H1 (cell line): Measurements from ENCODE around the gene GPHB5. TPM values are rescaled to one million over a fixed set of nuclear protein-coding genes. Genes with fewer than 3 reads are reported as not detected.

ENCODE experiments used
- CTCF ChIA-PET: fragments of 300-600 bp; sonication (Branson Sonifier 250); formaldehyde crosslinking; loops from one replicate; lab custom pipeline; 2021; ENCODE audit not compliant: partially characterized antibody; lab: Charles Lee
- POLR2A ChIA-PET: fragments of 300-600 bp; sonication (Branson Sonifier 250); formaldehyde crosslinking; loops from one replicate; lab custom pipeline; 2021; ENCODE audit warnings: inconsistent platforms; ENCODE audit not compliant: partially characterized antibody; lab: Charles Lee
- DNase-seq, 2 experiments: peaks; one replicate each; pipeline versions ENCODE4 v3.0.0 to v3.0.0-alpha.2; 2010 to 2022; ENCODE audit warnings: low spot score in 2 of 2, low read depth in 1 of 2, mixed read lengths in 1 of 2
- FAIRE-seq: peaks from 2 replicates; lab custom pipeline; 2011; peaks lifted over from hg19 to GRCh38; lab: Jason Lieb, UNC
- H2AFZ ChIP-seq: 2 replicates; pipeline ENCODE4 v1.8.1; 2012; ENCODE audit warnings: low read length, inconsistent platforms
- H2AK5ac ChIP-seq: 2 replicates; pipeline ENCODE4 v1.6.1; 2013; ENCODE audit warnings: low read depth, low read length
- H2BK120ac ChIP-seq: replicated peaks from 2 replicates; pipeline ENCODE3; 2013; ENCODE audit warnings: low read depth, low read length, inconsistent platforms
- H2BK12ac ChIP-seq: 2 replicates; pipeline ENCODE4 v1.6.1; 2013; ENCODE audit warnings: low read depth, low read length
- H2BK15ac ChIP-seq: 2 replicates; pipeline ENCODE4 v1.6.1; 2013; ENCODE audit warnings: low read length
- H2BK20ac ChIP-seq: 2 replicates; pipeline ENCODE4 v1.6.1; 2013; ENCODE audit warnings: low read length
- H2BK5ac ChIP-seq: 2 replicates; pipeline ENCODE4 v1.6.1; 2013; ENCODE audit warnings: low read depth, low read length
- H3K14ac ChIP-seq: 2 replicates; pipeline ENCODE4 v1.6.1; 2013; ENCODE audit warnings: inconsistent platforms; ENCODE audit not compliant: insufficient read length
- H3K18ac ChIP-seq: 2 replicates; pipeline ENCODE4 v1.6.1; 2013; ENCODE audit warnings: low read length; ENCODE audit errors: extremely low read depth
- H3K23ac ChIP-seq: 2 replicates; pipeline ENCODE4 v1.6.1; 2013; ENCODE audit warnings: inconsistent platforms; ENCODE audit not compliant: insufficient read length
- H3K23me2 ChIP-seq: 2 replicates; pipeline ENCODE4 v1.6.1; 2013; ENCODE audit warnings: low read depth, low read length
- H3K27ac ChIP-seq: 2 replicates; pipeline ENCODE4 v1.6.1; 2011; ENCODE audit warnings: low read depth, low read length, inconsistent platforms
- H3K27me3 ChIP-seq, 4 experiments: replicated peaks in 1 of 4; 1 replicate in 1 of 4; 2 replicates in 3 of 4; pipeline versions ENCODE4 v1.6.1 to v1.8.1; 2011 to 2013; ENCODE audit warnings: low read length in 3 of 4, mild to moderate bottlenecking in 3 of 4, inconsistent platforms in 2 of 4, mixed read lengths in 2 of 4, moderate library complexity in 1 of 4; ENCODE audit not compliant: control insufficient read depth in 3 of 4, insufficient read depth in 3 of 4; ENCODE audit errors: extremely low read depth in 1 of 4
- H3K36me3 ChIP-seq, 4 experiments: 2 replicates each; pipeline versions ENCODE4 v1.6.1 to v1.8.1; 2011 to 2013; ENCODE audit warnings: mild to moderate bottlenecking in 4 of 4, low read length in 3 of 4, moderate library complexity in 2 of 4, control low read depth in 1 of 4, inconsistent platforms in 1 of 4; ENCODE audit not compliant: insufficient read depth in 4 of 4, control insufficient read depth in 2 of 4
- H3K4ac ChIP-seq: replicated peaks from 2 replicates; pipeline ENCODE3; 2013; ENCODE audit warnings: low read length, low read depth, mixed read lengths, inconsistent platforms; ENCODE audit not compliant: insufficient read length
- H3K4me1 ChIP-seq, 4 experiments: replicated peaks in 1 of 4; 1 replicate in 1 of 4; 2 replicates in 3 of 4; pipeline versions ENCODE4 v1.6.1 to v1.8.1; 2011 to 2013; ENCODE audit warnings: low read length in 3 of 4, inconsistent platforms in 2 of 4, mixed read lengths in 1 of 4; ENCODE audit not compliant: insufficient read depth in 4 of 4, control insufficient read depth in 3 of 4
- H3K4me2 ChIP-seq, 2 experiments: 2 replicates each; pipeline versions ENCODE4 v1.6.1 to v1.8.1; 2011 to 2013; ENCODE audit warnings: low read depth in 2 of 2, low read length in 2 of 2, control low read depth in 1 of 2, inconsistent platforms in 1 of 2, mild to moderate bottlenecking in 1 of 2; ENCODE audit not compliant: insufficient read depth in 1 of 2
- H3K4me3 ChIP-seq, 4 experiments: fragments of 200-600, 300-600 bp in 1 of 4; sonication (generic), shearing (Covaris generic), sonication (Bioruptor Twin) in 1 of 4; 2 replicates each; pipeline versions ENCODE4 v1.5.1 to v1.8.1; 2011 to 2016; ENCODE audit warnings: low read length in 4 of 4, low read depth in 3 of 4, control low read depth in 2 of 4, inconsistent platforms in 2 of 4, mild to moderate bottlenecking in 2 of 4, mixed read lengths in 1 of 4, moderate library complexity in 1 of 4; ENCODE audit not compliant: insufficient read depth in 2 of 4; ENCODE audit errors: extremely low read depth in 1 of 4
- H3K56ac ChIP-seq: replicated peaks from 2 replicates; pipeline ENCODE3; 2013; ENCODE audit warnings: low read depth, mild to moderate bottlenecking, mixed read lengths, low read length, inconsistent platforms; ENCODE audit not compliant: insufficient read length
- H3K79me1 ChIP-seq: 2 replicates; pipeline ENCODE4 v1.6.1; 2013; ENCODE audit warnings: low read depth, low read length, control low read depth
- H3K79me2 ChIP-seq, 2 experiments: 2 replicates each; pipeline versions ENCODE4 v1.6.1 to v1.8.1; 2012 to 2013; ENCODE audit warnings: low read length in 2 of 2, mild to moderate bottlenecking in 2 of 2, inconsistent platforms in 1 of 2; ENCODE audit not compliant: insufficient read depth in 2 of 2, control insufficient read depth in 1 of 2
- H3K9ac ChIP-seq, 4 experiments: replicated peaks in 1 of 4; 1 replicate in 1 of 4; 2 replicates in 3 of 4; pipeline versions ENCODE4 v1.6.1 to v1.8.1; 2011 to 2013; ENCODE audit warnings: low read depth in 3 of 4, low read length in 3 of 4, control low read depth in 2 of 4, mild to moderate bottlenecking in 2 of 4, moderate library complexity in 2 of 4, inconsistent platforms in 1 of 4; ENCODE audit errors: extremely low read depth in 1 of 4
- H3K9me3 ChIP-seq, 2 experiments: 2 replicates each; pipeline versions ENCODE4 v1.6.1 to v1.8.1; 2012 to 2013; ENCODE audit warnings: mild to moderate bottlenecking in 2 of 2, moderate library complexity in 2 of 2, control low read depth in 1 of 2, inconsistent platforms in 1 of 2, low read depth in 1 of 2, low read length in 1 of 2, mixed read lengths in 1 of 2; ENCODE audit not compliant: insufficient read depth in 2 of 2
- H4K20me1 ChIP-seq, 2 experiments: replicated peaks in 1 of 2; 2 replicates each; pipeline versions ENCODE3 to v1.8.1; 2011 to 2013; ENCODE audit warnings: inconsistent platforms in 2 of 2, low read length in 2 of 2, mild to moderate bottlenecking in 1 of 2; ENCODE audit not compliant: insufficient read depth in 2 of 2, control insufficient read depth in 1 of 2
- H4K5ac ChIP-seq: 2 replicates; pipeline ENCODE4 v1.6.1; 2013; ENCODE audit warnings: low read length, low read depth, mixed read lengths, inconsistent platforms; ENCODE audit not compliant: insufficient read length
- H4K8ac ChIP-seq: 2 replicates; pipeline ENCODE4 v1.8.0; 2013; ENCODE audit warnings: mild to moderate bottlenecking, moderate library complexity, low read length, inconsistent platforms; ENCODE audit not compliant: insufficient read depth; ENCODE audit errors: extremely low read depth
- H4K91ac ChIP-seq: replicated peaks from 2 replicates; pipeline ENCODE3; 2013; ENCODE audit warnings: low read length, mixed read lengths, inconsistent platforms; ENCODE audit not compliant: insufficient read length
- ASH2L ChIP-seq: fragments of 200-600, 300-600 bp; sonication (generic); IDR thresholded peaks from one replicate; pipeline ENCODE4 v1.7.1; 2017; ENCODE audit warnings: low read length
- EZH2 ChIP-seq: fragments of 200-600 bp; sonication (generic); IDR thresholded peaks from 2 replicates; pipeline ENCODE4 v1.7.1; 2012; ENCODE audit warnings: low read depth, mild to moderate bottlenecking, moderate library complexity, low read length, inconsistent platforms; ENCODE audit not compliant: severe bottlenecking
- KDM4A ChIP-seq: IDR thresholded peaks from one replicate; pipeline ENCODE4 v1.7.1; 2012; ENCODE audit warnings: low read depth, mild to moderate bottlenecking, moderate library complexity, low read length, inconsistent platforms; ENCODE audit not compliant: severe bottlenecking
- NANOG ChIP-seq: IDR thresholded peaks from 2 replicates; pipeline ENCODE4 v1.6.1; 2011; ENCODE audit warnings: low read length, low read depth, mild to moderate bottlenecking, inconsistent platforms; ENCODE audit not compliant: insufficient read depth, poor library complexity, severe bottlenecking
- POLR2AphosphoS5 ChIP-seq: IDR thresholded peaks from 2 replicates; pipeline ENCODE4 v1.6.1; 2011; ENCODE audit warnings: low read depth, low read length
- SP1 ChIP-seq: IDR thresholded peaks from 2 replicates; pipeline ENCODE4 v1.6.1; 2011; ENCODE audit warnings: low read depth, low read length
- YY1 ChIP-seq: IDR thresholded peaks from 2 replicates; pipeline ENCODE4 v1.6.1; 2011; ENCODE audit warnings: low read depth, mild to moderate bottlenecking, low read length
- long read RNA-seq, 2 experiments: library from RNA in 1 of 2; library from capped mRNA in 1 of 2; stranded (forward); transcript quantifications; one replicate each; pipeline ENCODE4 v2.0.0, GENCODE V29; 2021; ENCODE audit warnings: inconsistent platforms in 1 of 2
- polyA minus RNA-seq, 3 experiments: library from RNA; depleted of rRNA, polyadenylated mRNA; stranded (reverse); fragments of >200 nt; gene quantifications; 1 replicate in 2 of 3; 2 replicates in 1 of 3; pipeline ENCODE4 v1.2.3, GENCODE V29; 2011
- polyA plus RNA-seq, 7 experiments: library from polyadenylated mRNA; depleted of rRNA in 3 of 7; stranded (reverse) in 5 of 7; unstranded in 2 of 7; fragments of >200 nt in 5 of 7; fragments of 200-250 nt in 2 of 7; gene quantifications; 1 replicate in 5 of 7; 2 replicates in 1 of 7; 4 replicates in 1 of 7; pipeline versions ENCODE4 v1.2.1 to v1.2.3, GENCODE V29; 2011 to 2013; ENCODE audit warnings: missing spikeins in 2 of 7, mixed read lengths in 2 of 7
- total RNA-seq: library from RNA; stranded (reverse); fragmentation: NEBNext Ultra II Directional; extraction: Animal tissue kit (Norgen Biotek cat#: 25700); gene quantifications from 2 replicates; pipeline ENCODE4 v1.2.1, GENCODE V29; 2021
- TF ChIP-seq, protein P1 (sequence below): IDR thresholded peaks from 2 replicates; pipeline ENCODE4 v1.6.1; 2012; ENCODE audit warnings: low read length, inconsistent platforms
- TF ChIP-seq, protein P2 (sequence below), 3 experiments: IDR thresholded peaks; 1 replicate in 2 of 3; 2 replicates in 1 of 3; pipeline versions ENCODE4 v1.5.1 to v1.6.1; 2011; ENCODE audit warnings: low read length in 3 of 3, mild to moderate bottlenecking in 3 of 3, inconsistent platforms in 2 of 3, low read depth in 1 of 3, moderate library complexity in 1 of 3; ENCODE audit not compliant: insufficient read depth in 1 of 3; ENCODE audit errors: control extremely low read depth in 1 of 3

GPHB5 gene, protein sequence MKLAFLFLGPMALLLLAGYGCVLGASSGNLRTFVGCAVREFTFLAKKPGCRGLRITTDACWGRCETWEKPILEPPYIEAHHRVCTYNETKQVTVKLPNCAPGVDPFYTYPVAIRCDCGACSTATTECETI
- not detected in 2 replicates for total RNA-seq
- polyA plus RNA-seq (2011; rRNA removed): not detected in 2 replicates
- polyA plus RNA-seq (2011; cell fraction: cytosol; rRNA removed): not detected
- polyA plus RNA-seq (2011; cell fraction: nucleus; rRNA removed): not detected
- polyA plus RNA-seq (2012, experiment 1 of 2): not detected in 4 replicates
- polyA plus RNA-seq (2012, experiment 2 of 2): not detected
- not detected for polyA plus RNA-seq (2013, experiment 1 of 2)
- polyA plus RNA-seq (2013, experiment 2 of 2): not detected
- polyA minus RNA-seq (2011; rRNA and poly(A)+ RNA removed): not detected in 2 replicates
- not detected for polyA minus RNA-seq (2011; cell fraction: cytosol; rRNA and poly(A)+ RNA removed)
- polyA minus RNA-seq (2011; cell fraction: nucleus; rRNA and poly(A)+ RNA removed): not detected
- long read RNA-seq, experiment 1: 0 reads
- long read RNA-seq, experiment 2: 0 reads

DNA sequence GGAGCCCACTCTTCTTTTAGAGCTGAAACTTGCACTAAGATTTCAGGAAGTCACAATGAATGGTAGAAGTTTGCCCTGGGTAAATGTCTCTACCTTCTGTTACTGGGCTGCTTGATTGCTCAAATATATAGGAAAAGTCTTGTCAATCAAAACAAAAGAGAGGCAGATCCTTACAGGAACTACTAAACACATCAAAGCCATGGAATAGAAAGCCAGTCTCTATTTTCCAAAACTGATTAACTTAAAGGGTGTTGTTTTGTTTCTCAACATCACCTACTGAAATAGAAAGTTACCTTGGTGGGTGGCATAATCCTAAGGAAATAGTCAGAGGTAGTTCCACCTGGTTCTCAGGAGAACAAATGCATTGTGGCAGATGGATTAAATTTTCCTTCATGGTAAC, at the start of gene GPHB5:
GPHB5 (minus strand) TSS at position 101 of the 400 bp plus-strand sequence. CDS start 1,086 bp downstream, outside the sequence.
- Histone ChIP-seq H2BK15ac (no peak within 1 kb of the TSS), H3K56ac (no peak within 1 kb of the TSS), H2AFZ (no peak within 1 kb of the TSS), H3K27ac (no peak within 1 kb of the TSS), H3K4me2 (no peak within 1 kb of the TSS), H3K9ac (no peak within 1 kb of the TSS), H2BK5ac (no peak within 1 kb of the TSS), H2BK20ac (no peak within 1 kb of the TSS), H2BK12ac (no peak within 1 kb of the TSS), H2BK120ac (no peak within 1 kb of the TSS), H3K14ac (no peak within 1 kb of the TSS), H3K9me3 (no peaks in the 10 kb centered on the region), H3K4me1 (no peaks in the 10 kb centered on the region), H2AK5ac (no peak within 1 kb of the TSS), H4K91ac (no peak within 1 kb of the TSS), H3K79me2 (no peaks in the 10 kb centered on the region), H4K20me1 (no peaks in the 10 kb centered on the region), H3K27me3 (no peaks in the 10 kb centered on the region; a peak in 2 of 7 replicates), H3K18ac (no peak within 1 kb of the TSS), H4K8ac (no peak within 1 kb of the TSS), H3K79me1 (no peaks in the 10 kb centered on the region), H3K23me2 (no peaks in the 10 kb centered on the region), H4K5ac (no peak within 1 kb of the TSS), H3K23ac (no peak within 1 kb of the TSS), H3K4me3 (no peak within 1 kb of the TSS), H3K4ac (no peak within 1 kb of the TSS), H3K36me3 (no peaks in the 10 kb centered on the region)
- DNase-seq (no peak), FAIRE-seq (no peak)
- ChIA-PET CTCF (no interaction called here), POLR2A (no interaction called here)
- TF ChIP-seq KDM4A (no peak), EZH2 (no peak), SP1 (no peak), NANOG (no peak), YY1 (no peak), ASH2L (no peak), POLR2AphosphoS5 (no peak)
- TF ChIP-seq, protein P1, sequence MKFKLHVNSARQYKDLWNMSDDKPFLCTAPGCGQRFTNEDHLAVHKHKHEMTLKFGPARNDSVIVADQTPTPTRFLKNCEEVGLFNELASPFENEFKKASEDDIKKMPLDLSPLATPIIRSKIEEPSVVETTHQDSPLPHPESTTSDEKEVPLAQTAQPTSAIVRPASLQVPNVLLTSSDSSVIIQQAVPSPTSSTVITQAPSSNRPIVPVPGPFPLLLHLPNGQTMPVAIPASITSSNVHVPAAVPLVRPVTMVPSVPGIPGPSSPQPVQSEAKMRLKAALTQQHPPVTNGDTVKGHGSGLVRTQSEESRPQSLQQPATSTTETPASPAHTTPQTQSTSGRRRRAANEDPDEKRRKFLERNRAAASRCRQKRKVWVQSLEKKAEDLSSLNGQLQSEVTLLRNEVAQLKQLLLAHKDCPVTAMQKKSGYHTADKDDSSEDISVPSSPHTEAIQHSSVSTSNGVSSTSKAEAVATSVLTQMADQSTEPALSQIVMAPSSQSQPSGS: no peak
- TF ChIP-seq, protein P2, sequence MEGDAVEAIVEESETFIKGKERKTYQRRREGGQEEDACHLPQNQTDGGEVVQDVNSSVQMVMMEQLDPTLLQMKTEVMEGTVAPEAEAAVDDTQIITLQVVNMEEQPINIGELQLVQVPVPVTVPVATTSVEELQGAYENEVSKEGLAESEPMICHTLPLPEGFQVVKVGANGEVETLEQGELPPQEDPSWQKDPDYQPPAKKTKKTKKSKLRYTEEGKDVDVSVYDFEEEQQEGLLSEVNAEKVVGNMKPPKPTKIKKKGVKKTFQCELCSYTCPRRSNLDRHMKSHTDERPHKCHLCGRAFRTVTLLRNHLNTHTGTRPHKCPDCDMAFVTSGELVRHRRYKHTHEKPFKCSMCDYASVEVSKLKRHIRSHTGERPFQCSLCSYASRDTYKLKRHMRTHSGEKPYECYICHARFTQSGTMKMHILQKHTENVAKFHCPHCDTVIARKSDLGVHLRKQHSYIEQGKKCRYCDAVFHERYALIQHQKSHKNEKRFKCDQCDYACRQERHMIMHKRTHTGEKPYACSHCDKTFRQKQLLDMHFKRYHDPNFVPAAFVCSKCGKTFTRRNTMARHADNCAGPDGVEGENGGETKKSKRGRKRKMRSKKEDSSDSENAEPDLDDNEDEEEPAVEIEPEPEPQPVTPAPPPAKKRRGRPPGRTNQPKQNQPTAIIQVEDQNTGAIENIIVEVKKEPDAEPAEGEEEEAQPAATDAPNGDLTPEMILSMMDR (IDR thresholded peaks at IDR 0.05; ENCODE audit: control extremely low read depth in 1 of 3, insufficient read depth in 1 of 3, low read depth in 1 of 3, low read length in 3 of 3): no peak
